Activated T-helper 1 cell treated with anti-CD3 and anti-CD28 coated beads, Interleukin-2, amount 50 U/mL, for 16 hours (primary cell): ENCODE data around the gene WNT11.

Experiments
- DNase-seq, 2 donors: peaks; one replicate each; pipeline ENCODE4 v3.0.0-alpha.2; 2020; ENCODE audit warnings: low read depth in 1 of 2, low spot score in 1 of 2

The WNT11 gene

GRCh38 chr11:76238551-76238950, 32.2 kb upstream of the WNT11 start:
- no peak for DNase-seq

GRCh38 chr11:76237914-76238313, 31.6 kb upstream of the WNT11 start:
- no peak for DNase-seq

DNA sequence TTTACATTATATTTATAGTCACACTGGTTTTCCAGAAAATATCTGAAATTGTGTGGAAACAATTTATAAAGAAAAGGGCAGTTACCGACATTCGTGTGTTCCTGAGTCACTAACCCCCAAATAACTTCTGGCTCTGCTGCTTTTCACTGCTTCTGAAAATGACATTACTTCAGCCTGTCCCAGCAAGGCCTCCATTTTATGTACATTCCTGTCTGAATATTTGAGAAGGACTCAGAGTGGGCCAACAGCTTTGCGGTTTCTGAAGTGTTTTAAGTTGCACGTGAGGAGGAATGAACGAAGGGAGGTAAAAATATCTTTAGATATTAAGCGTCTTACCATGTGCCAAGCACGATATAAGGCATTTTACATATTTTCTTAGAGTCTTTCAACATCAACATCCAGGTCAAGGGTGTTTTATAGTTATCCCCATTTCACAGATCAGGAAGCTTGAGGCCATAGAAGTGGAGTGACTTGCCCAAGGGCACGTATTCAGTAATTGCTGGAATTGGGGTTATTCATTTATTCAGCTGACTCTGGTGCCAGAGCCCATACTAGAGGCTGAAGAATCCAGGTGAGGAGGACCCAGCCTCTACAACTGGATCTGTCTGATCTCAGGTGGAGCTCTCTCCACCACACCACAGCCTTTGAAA, 30.8 kb upstream of the WNT11 start:
- DNase-seq = no peak

DNA sequence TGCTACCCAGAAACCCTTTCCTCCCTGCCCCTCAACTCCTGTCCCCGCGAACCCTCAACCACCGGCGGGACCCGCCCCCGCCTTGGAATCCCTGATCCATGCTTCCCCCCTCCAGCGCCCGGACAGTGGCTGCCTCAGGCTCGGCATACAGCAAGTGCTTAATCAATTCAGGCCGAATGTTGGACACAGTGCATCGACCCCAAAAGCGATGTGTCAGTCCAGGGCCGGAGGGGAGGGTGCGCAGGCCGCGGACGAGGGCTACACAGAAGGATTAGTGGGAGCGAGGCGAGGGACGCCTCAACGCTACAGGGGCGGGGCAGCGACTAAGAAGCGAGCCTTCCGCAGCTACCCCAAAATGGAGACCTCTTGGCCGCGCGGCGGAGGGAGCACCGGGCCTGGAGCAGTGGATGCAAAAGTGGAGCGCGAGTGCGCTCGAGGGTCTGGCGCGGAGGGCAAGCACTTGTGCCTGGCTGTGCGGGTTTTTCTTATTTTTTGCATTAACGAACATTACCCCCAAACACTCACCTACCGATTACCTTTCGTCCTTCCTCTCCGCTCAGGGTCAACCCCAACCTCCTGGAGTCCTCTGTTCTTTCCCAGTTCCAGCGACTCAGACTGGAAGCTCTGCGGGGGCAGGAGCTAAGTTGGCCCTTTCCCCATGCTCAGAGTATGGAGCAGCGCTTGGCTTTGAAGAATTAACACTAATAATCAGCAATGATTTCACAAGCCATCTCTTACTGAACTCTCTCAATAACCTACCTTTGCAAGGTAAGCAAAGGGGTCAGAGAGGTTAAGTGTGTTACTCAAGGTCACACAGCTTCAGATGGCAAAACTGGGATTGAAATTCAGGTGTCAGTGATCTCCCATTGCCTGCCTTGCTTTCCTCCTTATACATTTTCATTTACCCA, 30.0 kb upstream of the WNT11 start:
- no peak for DNase-seq

- peak; percentile 85 for DNase-seq
These were observed 29.2 kb upstream of the WNT11 start for GRCh38 chr11:76235233-76236091.

- peak in 1 of 2 donors; percentile 9 for DNase-seq
These were observed 28.3 kb upstream of the WNT11 start for GRCh38 chr11:76234416-76235232.

DNA sequence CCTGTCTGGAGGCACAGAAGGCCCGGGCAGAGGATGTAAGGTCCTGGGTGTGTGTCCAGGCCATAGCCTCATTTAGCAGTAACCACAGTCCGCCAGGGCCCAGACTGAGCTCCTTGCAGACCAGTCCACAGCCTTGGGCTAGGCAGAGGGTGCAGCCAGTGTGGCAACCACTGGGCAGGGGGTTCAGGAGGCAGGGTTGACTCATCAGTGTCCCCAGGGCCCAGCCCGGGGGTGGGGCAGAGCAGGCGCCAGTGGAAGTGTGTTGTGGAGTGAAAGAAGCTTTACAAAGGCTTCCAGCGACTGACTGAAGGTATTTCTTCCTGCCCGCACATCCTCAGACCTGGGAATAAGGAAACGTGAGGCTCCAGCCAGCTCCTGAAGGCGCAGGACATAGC, 27.7 kb upstream of the WNT11 start:
- no peak for DNase-seq

DNA sequence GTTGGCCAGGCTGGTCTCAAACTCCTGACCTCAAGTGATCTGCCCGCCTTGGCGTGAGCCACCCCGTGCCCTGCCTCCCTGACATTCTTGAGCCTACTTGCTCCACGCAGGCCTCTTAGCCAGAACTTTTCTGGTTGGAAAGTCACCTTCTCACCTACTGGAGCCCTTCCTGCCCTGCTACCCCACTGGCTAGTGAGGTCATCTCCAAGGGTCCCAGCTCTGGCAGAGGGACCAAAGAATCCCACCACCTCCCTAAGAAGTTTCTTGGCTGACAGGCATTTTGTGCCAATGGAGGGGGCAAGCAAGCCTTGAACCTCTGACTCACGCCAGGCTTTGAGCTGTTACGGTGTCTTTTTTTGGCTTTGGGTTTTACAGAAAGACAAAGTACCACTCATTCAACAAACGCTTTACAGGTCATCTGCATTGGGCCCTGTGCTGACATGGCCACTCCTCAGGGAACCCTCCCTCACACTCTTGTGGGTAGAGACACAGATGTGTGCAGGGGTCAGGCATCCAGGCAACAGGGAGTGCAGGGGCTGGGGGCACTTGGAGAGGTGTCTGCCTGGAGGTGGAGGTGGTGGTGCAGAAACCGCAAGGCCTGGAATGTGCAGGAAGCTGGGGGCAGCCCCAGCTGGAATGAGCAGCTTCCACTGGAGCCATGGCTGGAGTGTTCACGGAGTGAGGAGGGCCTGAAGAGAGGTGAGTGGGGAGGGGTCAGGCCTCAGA, 27.1 kb upstream of the WNT11 start:
- DNase-seq = no peak

DNA sequence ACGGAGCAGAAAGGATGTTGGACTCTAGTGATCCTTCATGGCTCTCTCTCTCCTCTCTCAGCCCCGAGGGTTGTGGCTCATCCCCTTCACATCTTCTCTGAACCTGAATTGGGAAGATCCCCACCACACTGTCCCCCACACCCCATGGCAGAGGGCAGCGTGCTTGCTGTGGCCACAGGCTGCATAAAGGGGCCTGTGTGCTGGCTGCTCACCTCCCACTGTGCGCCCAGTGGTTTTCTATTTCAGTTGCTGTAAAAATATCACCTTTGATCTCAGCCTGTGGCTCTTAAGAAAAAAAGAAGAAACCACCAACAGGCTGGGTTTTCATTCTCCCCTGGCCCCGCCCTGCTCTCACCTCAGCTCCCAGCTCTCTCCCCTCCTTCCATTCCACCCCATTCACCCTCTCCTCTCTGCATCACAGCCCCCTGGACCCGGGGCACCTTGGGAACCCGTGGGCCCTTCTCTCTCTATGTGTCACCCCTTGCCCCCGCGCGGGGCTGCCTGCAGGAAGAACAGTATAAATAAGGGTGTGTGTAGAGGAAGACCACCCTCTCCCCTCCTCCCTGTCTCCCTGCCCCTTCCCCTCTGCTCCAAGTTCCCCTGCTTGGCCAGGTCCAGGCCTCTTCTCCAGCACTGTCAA, 25.8 kb upstream of the WNT11 start:
- no peak for DNase-seq

DNA sequence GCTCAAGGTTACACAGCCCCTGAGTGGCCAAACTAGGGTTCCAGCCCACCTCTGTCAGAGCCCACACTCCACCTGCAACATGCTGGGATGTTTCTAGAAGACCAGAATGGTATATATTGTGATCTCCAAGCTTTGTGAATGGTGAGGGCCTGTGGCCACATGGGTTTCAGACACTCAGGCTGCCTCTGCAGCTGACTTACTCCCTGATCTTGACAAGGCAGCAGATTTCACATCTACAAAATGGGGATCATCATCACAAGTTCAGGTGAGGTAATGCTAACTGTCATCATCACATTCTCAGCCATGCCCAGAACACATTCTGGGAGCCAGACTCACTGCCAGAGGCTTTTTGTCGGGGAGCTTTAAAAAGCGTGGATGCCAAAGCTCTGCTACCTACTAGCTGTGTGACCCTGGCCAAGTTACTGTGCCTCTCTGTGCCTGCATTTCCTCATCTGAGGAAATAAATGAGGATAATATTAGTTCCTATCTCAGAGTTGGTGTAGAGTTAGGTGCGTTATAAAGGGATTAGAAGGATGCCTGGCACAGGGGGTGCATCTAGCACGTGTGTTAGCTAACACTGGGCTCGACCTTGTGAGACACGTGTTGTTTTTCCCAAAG, 24.9 kb upstream of the WNT11 start:
- no peak for DNase-seq

DNA sequence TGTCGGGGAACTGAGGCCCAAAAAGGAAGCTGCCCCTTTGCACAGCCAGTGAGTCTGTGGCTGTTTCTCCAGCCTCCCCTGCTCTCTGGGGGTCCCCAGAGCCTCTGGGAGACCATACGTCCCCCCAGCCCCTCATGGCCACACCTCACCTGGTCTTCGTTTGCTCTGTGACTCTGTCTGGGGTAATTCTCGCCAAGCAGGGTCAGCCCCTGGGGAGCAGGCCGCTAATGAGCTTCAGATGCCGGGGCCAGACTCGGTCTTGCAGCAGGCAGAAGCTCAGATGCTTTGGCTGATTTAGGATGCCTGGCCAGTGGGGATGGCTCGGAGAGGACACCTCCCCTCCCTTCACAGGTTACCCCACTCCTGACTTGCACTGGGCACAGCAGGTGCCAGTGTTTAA, 24.1 kb upstream of the WNT11 start:
- DNase-seq = no peak

DNA sequence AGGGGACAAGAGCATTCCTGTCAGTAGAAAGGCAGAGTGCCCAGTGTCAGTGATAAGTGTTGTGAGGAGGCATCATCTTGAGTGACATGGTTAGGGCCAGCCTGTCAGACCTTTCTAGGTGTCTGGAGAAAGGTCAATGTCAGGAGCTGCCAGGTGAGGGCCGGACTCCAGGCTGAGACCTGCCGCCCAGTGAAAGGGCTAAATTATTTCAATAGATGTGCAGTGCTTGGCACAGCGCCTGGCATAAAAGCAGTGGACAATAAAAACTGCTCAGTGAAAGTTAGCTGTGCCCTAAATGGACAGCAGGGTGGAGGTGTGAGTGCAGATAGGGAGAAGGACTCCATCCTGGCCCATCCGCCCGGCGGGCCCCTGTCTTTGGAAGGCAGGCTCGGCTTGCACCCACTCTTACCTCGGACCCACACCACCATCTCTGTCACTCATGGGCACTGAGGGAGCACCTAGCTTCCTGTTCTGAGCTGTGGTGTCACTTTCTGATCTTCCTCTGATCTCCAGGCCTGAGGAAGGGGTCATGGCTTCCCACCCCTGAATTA, 23.5 kb upstream of the WNT11 start:
- DNase-seq = no peak

- no peak for DNase-seq
These were observed 22.5 kb upstream of the WNT11 start for GRCh38 chr11:76228875-76229149.

DNA sequence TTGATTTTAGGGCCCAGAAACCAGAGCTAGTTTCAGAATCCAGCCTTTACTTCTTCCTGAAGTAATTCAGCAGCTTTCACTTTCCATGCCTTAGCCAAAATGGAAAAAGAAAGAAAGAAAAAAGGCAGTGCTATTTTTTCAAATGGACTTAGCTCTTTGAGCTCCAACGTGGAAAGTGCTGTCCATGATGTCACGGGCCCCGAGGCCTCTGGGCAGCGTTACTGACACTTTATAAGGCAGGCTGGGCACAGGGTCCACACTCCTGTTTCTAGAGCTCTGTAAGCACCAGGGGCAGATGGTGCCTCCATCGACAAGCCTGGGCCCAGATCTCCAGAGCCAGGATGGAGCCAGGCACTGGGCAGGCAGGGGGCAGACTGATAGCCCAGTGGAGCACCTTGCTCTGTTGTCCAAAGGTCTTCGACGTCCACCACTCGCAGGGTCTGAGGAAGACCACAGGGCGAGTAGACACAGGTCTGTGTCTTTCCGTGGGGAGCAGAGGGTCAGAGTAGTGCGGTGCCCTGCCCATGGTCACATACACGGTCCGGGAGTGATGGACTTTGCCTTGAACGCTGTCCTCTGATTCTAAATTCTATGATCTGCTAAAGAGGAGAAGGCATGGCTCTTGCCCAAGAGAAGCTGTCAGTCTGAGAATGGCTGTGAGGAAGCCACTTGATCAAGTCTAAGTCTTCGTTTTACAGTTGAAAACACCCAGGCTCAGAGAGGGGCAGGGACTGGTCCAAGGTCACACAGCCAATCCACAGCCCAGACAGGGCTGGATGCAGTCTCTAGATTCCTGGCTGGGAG, 22.0 kb upstream of the WNT11 start:
- DNase-seq = no peak

DNA sequence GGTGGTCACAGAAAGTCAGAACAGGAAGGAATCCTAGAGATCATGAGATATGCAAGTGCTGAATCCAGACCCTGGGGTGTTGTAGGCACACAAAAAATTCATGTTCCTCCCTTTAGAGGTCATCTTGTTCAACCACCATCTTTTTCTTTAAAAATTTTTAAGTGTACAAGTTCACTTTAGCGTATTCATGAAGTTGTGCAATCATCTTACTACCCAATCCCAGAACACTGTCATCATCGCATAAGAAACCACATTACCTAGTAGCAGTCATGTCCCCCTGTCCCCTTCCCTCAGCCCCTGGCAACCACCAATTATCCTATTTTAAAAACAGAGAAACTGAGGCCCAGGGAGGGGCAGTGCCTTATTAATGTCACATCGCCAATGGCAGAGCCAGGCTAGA, 20.3 kb upstream of the WNT11 start:
- no peak for DNase-seq

DNA sequence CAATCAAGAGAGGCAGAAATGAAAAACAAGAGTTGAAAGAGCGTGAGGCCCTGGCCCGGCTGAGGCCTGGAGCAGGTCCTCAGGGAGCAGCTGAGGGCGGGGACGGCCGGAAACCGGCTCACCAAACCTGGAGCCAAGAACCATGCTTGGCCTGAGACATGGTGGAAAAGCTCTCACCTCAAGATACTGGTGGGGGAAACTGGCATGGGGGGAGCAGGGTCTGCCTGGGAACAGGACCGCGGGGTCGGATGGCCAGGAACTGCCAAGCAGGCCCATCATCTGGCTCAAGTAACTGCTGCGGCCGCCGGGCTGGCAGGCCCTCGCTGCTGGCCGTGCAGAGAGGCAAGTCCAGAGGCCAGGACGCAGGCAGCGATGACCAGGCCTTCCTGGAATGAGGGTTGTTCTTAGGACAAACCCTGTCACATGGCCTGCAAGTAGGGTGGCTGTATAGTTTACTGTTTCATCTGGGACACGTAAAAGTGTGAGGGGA, 18.9 kb upstream of the WNT11 start:
- DNase-seq = no peak

- DNase-seq = no peak
These were observed 18.3 kb upstream of the WNT11 start for GRCh38 chr11:76224461-76225121.

- DNase-seq = no peak
These were observed 15.1 kb upstream of the WNT11 start for GRCh38 chr11:76221365-76221764.
